ENCODE results near the gene PTGES2.

Gene PTGES2

DNA sequence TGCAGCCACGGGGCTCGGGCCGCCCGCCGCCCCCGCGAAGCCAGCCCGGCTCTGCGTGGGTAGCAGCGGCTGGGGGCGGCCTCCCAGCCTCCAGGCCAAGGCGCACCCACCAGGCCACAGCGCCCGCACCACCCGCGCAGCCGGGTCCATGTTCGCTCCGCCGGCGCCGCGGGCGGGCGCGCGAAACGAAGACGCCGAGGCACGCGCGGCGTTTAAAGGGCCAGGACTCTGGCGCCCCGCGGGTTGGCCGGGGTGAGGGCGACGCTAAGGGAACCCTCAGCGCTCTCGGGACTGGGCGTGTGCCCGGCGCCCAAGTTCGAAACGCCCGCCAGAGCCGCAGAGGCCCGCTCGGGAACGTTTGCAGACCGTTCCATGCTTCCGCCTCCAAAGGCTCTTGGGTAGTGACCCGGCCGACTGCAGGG lies at the start of gene PTGES2:
PTGES2 (minus strand) TSS at position 162 of the 422 bp plus-strand sequence; CDS start at position 150, 12 bp downstream.
- Histone ChIP-seq H3K9me3 (ENCODE audit: control insufficient read depth, low read depth, low read length) (no peaks in the 10 kb centered on the region), H3K4me1 (ENCODE audit: control insufficient read depth, low read depth, low read length) (peaks cover 5% of the 10 kb centered on the region), H3K27ac (ENCODE audit: low read length) (peak within 1 kb of the TSS; percentile 81), H3K4me3 (ENCODE audit: low read length) (peak within 1 kb of the TSS; percentile 84), H3K36me3 (ENCODE audit: control insufficient read depth, low read depth, low read length) (peaks cover 13% of the 10 kb centered on the region), H3K27me3 (ENCODE audit: control insufficient read depth, insufficient read depth, low read length) (peaks cover 10% of the 10 kb centered on the region), H3K9ac (ENCODE audit: low read length) (peak within 1 kb of the TSS; percentile 89)

- Histone ChIP-seq H3K9ac (ENCODE audit: low read length) (no peak overlapping the region), H3K36me3 (ENCODE audit: control insufficient read depth, low read depth, low read length) (peaks cover 55% of the 10 kb centered on the region), H3K27ac (ENCODE audit: low read length) (no peak overlapping the region)
Observed at GRCh38 chr9:128175726-128176125, 48.2 kb upstream of the PTGES2 start.

GRCh38 chr9:128175102-128175563 lies 47.6 kb upstream of the PTGES2 start:
- H3K27ac ChIP-seq (ENCODE audit: low read length) = no peak overlapping the region
- H3K9ac ChIP-seq (ENCODE audit: low read length) = no peak overlapping the region
- H3K4me3 ChIP-seq (ENCODE audit: low read length) = no peak overlapping the region
- no peaks in the 10 kb centered on the region for H3K4me1 ChIP-seq (ENCODE audit: control insufficient read depth, low read depth, low read length)
- H3K9me3 ChIP-seq (ENCODE audit: control insufficient read depth, low read depth, low read length) = no peaks in the 10 kb centered on the region
- H3K36me3 ChIP-seq (ENCODE audit: control insufficient read depth, low read depth, low read length) = peaks cover 50% of the 10 kb centered on the region
- no peaks in the 10 kb centered on the region for H3K27me3 ChIP-seq (ENCODE audit: control insufficient read depth, insufficient read depth, low read length)

More at GRCh38 chr9:128175726-128176125, 48.2 kb upstream of the PTGES2 start:
- no peaks in the 10 kb centered on the region for H3K27me3 ChIP-seq (ENCODE audit: control insufficient read depth, insufficient read depth, low read length)
- H3K9me3 ChIP-seq (ENCODE audit: control insufficient read depth, low read depth, low read length) = no peaks in the 10 kb centered on the region
- no peaks in the 10 kb centered on the region for H3K4me1 ChIP-seq (ENCODE audit: control insufficient read depth, low read depth, low read length)
- no peak overlapping the region for H3K4me3 ChIP-seq (ENCODE audit: low read length)

DNA sequence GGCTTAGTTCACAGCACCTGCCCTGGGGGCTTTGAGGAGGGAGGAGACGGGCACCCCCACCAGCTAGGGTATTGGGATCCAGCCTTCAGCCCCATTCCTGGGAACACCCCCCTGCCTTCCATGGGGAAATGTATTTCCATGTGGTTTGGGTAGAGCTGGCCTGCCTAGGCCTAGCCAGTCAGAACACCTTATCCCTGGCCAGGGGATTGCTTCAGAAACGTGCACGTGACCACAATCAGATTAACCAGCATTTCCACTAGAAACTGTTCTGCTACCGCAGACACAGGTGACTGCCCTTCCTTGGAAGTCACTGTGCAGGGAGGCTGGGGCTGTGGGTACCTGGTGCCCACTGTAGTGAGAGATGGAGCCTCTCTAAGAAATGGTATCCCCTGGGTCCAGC lies 46.5 kb upstream of the PTGES2 start:
- peaks cover 52% of the 10 kb centered on the region for H3K36me3 ChIP-seq (ENCODE audit: control insufficient read depth, low read depth, low read length)

DNA sequence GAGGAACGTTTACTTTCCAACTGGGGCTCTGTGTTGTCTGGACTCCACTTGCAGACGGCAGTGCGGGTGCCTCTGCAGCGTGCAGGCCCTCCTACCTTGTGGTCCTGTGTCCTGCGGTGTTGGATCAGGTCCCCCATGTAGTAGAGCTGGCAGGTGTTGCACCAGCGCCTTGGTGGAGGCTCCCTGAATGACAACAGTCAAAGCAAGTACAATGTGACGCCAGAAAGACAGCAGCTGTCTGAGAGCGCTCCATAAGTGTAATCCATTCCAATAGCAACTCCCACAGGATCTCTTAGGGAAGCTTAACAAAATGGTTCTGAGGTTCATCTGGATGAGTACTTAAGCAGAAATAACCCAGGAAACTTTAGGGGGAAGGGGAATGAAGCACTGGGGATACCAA lies 42.4 kb upstream of the PTGES2 start:
- no peaks in the 10 kb centered on the region for H3K4me1 ChIP-seq (ENCODE audit: control insufficient read depth, low read depth, low read length)
- H3K27me3 ChIP-seq (ENCODE audit: control insufficient read depth, insufficient read depth, low read length) = no peaks in the 10 kb centered on the region
- no peak overlapping the region for H3K27ac ChIP-seq (ENCODE audit: low read length)
- no peak overlapping the region for H3K9ac ChIP-seq (ENCODE audit: low read length)
- H3K9me3 ChIP-seq (ENCODE audit: control insufficient read depth, low read depth, low read length) = no peaks in the 10 kb centered on the region
- peaks cover 33% of the 10 kb centered on the region for H3K36me3 ChIP-seq (ENCODE audit: control insufficient read depth, low read depth, low read length)
- H3K4me3 ChIP-seq (ENCODE audit: low read length) = no peak overlapping the region

More for the DNA sequence above, 46.5 kb upstream of the PTGES2 start:
- H3K9ac ChIP-seq (ENCODE audit: low read length) = no peak overlapping the region
- no peaks in the 10 kb centered on the region for H3K4me1 ChIP-seq (ENCODE audit: control insufficient read depth, low read depth, low read length)
- H3K27ac ChIP-seq (ENCODE audit: low read length) = no peak overlapping the region
- H3K4me3 ChIP-seq (ENCODE audit: low read length) = no peak overlapping the region
- H3K27me3 ChIP-seq (ENCODE audit: control insufficient read depth, insufficient read depth, low read length) = no peaks in the 10 kb centered on the region
- H3K9me3 ChIP-seq (ENCODE audit: control insufficient read depth, low read depth, low read length) = no peaks in the 10 kb centered on the region

GRCh38 chr9:128169492-128169891 lies 42.0 kb upstream of the PTGES2 start:
- Histone ChIP-seq H3K4me3 (ENCODE audit: low read length) (no peak overlapping the region), H3K9ac (ENCODE audit: low read length) (no peak overlapping the region), H3K27me3 (ENCODE audit: control insufficient read depth, insufficient read depth, low read length) (no peaks in the 10 kb centered on the region), H3K4me1 (ENCODE audit: control insufficient read depth, low read depth, low read length) (no peaks in the 10 kb centered on the region), H3K36me3 (ENCODE audit: control insufficient read depth, low read depth, low read length) (peaks cover 32% of the 10 kb centered on the region), H3K9me3 (ENCODE audit: control insufficient read depth, low read depth, low read length) (no peaks in the 10 kb centered on the region), H3K27ac (ENCODE audit: low read length) (no peak overlapping the region)

DNA sequence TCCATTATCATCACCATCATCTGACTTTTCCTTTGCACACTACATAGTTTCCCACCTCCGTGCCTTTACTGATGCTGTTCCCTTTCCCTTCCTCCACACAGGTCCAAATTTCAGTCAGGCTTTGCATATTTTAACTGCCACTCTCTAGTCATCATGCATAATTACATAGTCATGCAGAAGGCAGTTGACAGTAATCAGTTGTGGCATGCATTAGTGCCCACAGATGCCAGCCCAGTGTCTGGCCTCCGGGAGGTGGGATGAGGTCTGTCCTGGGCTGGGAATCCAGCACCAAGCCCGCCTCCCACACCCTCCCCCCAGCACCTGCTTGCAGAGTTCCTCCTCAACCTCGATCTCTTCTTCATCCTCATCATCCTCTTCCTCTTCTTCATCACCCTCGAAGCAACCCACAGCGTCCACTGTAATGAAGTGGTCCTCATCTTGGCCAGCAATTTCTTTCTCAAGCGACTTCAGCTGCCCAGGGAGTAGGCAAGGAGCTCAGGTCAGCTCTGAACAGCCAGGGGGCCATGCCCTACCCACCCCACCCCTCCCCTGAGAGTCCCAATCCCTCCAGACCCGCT lies 41.3 kb upstream of the PTGES2 start:
- Histone ChIP-seq H3K4me1 (ENCODE audit: control insufficient read depth, low read depth, low read length) (no peaks in the 10 kb centered on the region), H3K27ac (ENCODE audit: low read length) (no peak overlapping the region), H3K36me3 (ENCODE audit: control insufficient read depth, low read depth, low read length) (peaks cover 39% of the 10 kb centered on the region), H3K4me3 (ENCODE audit: low read length) (no peak overlapping the region), H3K9me3 (ENCODE audit: control insufficient read depth, low read depth, low read length) (no peaks in the 10 kb centered on the region), H3K9ac (ENCODE audit: low read length) (no peak overlapping the region), H3K27me3 (ENCODE audit: control insufficient read depth, insufficient read depth, low read length) (no peaks in the 10 kb centered on the region)

GRCh38 chr9:128167209-128167608 lies 39.7 kb upstream of the PTGES2 start:
- Histone ChIP-seq H3K9ac (ENCODE audit: low read length) (no peak overlapping the region), H3K27me3 (ENCODE audit: control insufficient read depth, insufficient read depth, low read length) (no peaks in the 10 kb centered on the region), H3K27ac (ENCODE audit: low read length) (no peak overlapping the region), H3K4me1 (ENCODE audit: control insufficient read depth, low read depth, low read length) (no peaks in the 10 kb centered on the region), H3K36me3 (ENCODE audit: control insufficient read depth, low read depth, low read length) (peaks cover 49% of the 10 kb centered on the region), H3K9me3 (ENCODE audit: control insufficient read depth, low read depth, low read length) (no peaks in the 10 kb centered on the region), H3K4me3 (ENCODE audit: low read length) (no peak overlapping the region)

- Histone ChIP-seq H3K27me3 (ENCODE audit: control insufficient read depth, insufficient read depth, low read length) (no peaks in the 10 kb centered on the region), H3K9me3 (ENCODE audit: control insufficient read depth, low read depth, low read length) (no peaks in the 10 kb centered on the region), H3K4me1 (ENCODE audit: control insufficient read depth, low read depth, low read length) (no peaks in the 10 kb centered on the region), H3K4me3 (ENCODE audit: low read length) (no peak overlapping the region), H3K27ac (ENCODE audit: low read length) (no peak overlapping the region), H3K36me3 (ENCODE audit: control insufficient read depth, low read depth, low read length) (peaks cover 51% of the 10 kb centered on the region), H3K9ac (ENCODE audit: low read length) (no peak overlapping the region)
Observed at GRCh38 chr9:128166169-128166568, 38.6 kb upstream of the PTGES2 start.

- Histone ChIP-seq H3K27me3 (ENCODE audit: control insufficient read depth, insufficient read depth, low read length) (no peaks in the 10 kb centered on the region), H3K36me3 (ENCODE audit: control insufficient read depth, low read depth, low read length) (peaks cover 44% of the 10 kb centered on the region), H3K9me3 (ENCODE audit: control insufficient read depth, low read depth, low read length) (no peaks in the 10 kb centered on the region), H3K4me1 (ENCODE audit: control insufficient read depth, low read depth, low read length) (peaks cover 5% of the 10 kb centered on the region), H3K27ac (ENCODE audit: low read length) (no peak overlapping the region), H3K4me3 (ENCODE audit: low read length) (no peak overlapping the region), H3K9ac (ENCODE audit: low read length) (no peak overlapping the region)
Observed at GRCh38 chr9:128164307-128164885, 36.9 kb upstream of the PTGES2 start.

- H3K27me3 ChIP-seq (ENCODE audit: control insufficient read depth, insufficient read depth, low read length) = no peaks in the 10 kb centered on the region
- peaks cover 5% of the 10 kb centered on the region for H3K4me1 ChIP-seq (ENCODE audit: control insufficient read depth, low read depth, low read length)
- no peak overlapping the region for H3K9ac ChIP-seq (ENCODE audit: low read length)
- no peak overlapping the region for H3K4me3 ChIP-seq (ENCODE audit: low read length)
- no peak overlapping the region for H3K27ac ChIP-seq (ENCODE audit: low read length)
- H3K36me3 ChIP-seq (ENCODE audit: control insufficient read depth, low read depth, low read length) = peaks cover 39% of the 10 kb centered on the region
- no peaks in the 10 kb centered on the region for H3K9me3 ChIP-seq (ENCODE audit: control insufficient read depth, low read depth, low read length)
Observed at GRCh38 chr9:128163523-128164306, 36.2 kb upstream of the PTGES2 start.

All from iPS-18a (cell line).